Measurements from ENCODE around the gene TIAM2.

Gene TIAM2

DNA sequence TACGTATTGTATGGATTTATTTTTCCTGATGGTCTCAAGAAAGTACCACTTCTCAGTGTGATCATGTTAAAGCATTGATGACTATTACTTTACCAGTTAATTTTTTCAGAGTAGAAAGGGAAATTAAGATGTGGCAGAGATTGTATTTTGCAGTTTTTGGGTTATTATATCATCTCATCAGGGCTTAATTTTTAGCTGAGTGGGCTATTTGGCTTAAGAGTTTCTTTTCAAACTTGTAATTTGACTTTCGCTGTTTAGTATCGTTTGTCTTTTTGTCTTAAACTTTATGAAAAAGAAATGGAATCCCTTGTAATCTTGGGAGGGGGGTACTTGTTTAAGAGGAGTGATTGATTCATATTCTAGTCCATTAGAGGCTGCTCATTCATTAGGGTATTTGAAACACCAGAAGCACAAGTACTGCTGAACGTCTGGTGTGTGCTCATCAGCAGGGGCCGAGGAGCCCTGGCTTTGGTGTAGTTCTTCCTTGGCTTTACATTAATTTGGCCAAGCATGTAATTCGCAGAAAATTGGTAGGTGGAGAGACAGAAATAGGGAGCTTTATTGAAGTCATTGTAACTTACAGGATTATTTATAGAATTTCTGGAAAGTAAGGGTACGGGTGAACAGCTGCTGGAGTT, 112.4 kb downstream of the TIAM2 start:
- TF ChIP-seq, protein P1, sequence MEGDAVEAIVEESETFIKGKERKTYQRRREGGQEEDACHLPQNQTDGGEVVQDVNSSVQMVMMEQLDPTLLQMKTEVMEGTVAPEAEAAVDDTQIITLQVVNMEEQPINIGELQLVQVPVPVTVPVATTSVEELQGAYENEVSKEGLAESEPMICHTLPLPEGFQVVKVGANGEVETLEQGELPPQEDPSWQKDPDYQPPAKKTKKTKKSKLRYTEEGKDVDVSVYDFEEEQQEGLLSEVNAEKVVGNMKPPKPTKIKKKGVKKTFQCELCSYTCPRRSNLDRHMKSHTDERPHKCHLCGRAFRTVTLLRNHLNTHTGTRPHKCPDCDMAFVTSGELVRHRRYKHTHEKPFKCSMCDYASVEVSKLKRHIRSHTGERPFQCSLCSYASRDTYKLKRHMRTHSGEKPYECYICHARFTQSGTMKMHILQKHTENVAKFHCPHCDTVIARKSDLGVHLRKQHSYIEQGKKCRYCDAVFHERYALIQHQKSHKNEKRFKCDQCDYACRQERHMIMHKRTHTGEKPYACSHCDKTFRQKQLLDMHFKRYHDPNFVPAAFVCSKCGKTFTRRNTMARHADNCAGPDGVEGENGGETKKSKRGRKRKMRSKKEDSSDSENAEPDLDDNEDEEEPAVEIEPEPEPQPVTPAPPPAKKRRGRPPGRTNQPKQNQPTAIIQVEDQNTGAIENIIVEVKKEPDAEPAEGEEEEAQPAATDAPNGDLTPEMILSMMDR (IDR thresholded peaks at IDR 0.05; ENCODE audit: extremely low read depth, insufficient read depth, missing control alignments), result no peak
- in situ Hi-C loops (cut with MboI; ENCODE audit: low pct_unique_long_range_greater_than_20kb, low sequenced_read_pairs, unreplicated experiment), result no loop called here
- no peak for DNase-seq (ENCODE audit: low spot score)

DNA sequence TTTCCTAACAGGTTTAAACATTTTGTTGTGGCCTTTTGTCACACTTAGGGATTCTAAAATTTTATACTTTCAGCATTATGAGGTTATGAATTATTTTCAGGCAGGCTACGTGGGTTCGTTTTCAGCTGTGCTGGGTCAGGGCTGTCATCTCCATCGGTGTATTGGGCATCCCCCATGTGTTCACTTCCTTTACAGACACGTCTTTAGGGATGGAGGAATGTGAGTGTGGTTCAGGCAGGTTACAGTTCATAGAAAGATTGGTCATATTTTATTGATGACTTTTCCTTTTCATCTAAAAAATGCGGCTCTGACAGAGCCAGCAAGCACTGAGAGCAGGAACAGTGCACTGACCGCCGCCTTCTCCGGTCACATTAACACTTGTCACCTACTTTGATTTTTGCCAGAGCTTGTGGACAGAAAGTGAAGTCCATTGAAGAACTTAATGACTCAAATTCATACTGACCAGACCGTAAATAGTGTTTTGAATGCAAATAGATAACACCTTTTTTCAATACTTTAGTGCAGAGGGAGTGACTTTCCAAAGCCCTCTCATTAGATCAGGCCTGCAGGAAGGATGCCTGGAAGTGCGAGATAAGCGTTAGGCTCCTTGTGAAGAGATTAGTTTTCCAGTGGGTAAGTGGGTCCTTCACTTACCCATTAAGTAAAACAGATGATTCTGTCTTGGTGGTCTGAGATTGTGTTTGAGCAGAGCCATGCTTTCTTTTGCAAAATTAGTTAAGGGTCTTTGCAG, 113.1 kb downstream of the TIAM2 start:
- TF ChIP-seq, protein P1 (IDR thresholded peaks at IDR 0.05; ENCODE audit: extremely low read depth, insufficient read depth, missing control alignments), result no peak
- in situ Hi-C loops (cut with MboI; ENCODE audit: low pct_unique_long_range_greater_than_20kb, low sequenced_read_pairs, unreplicated experiment), result no loop called here
- DNase-seq (ENCODE audit: low spot score), result no peak

DNA sequence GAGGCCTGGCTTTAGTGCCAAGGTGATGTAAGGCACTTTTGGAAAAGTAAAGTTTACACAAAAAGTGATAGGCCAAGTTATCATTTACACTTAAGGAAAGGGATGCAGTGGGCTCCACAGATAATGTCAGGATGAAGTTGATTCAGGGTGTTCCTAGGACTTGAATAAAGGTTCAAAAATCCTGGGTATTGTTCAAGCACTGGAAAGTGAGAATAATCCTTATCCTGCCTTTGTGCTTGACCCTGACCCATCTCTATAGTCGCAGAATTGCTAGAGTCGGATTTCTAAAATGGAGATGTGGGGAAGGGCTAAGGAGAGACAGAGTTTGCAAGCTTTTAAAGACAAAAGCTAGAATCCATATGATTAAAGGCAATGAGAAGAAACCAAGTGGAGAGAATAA, 115.6 kb downstream of the TIAM2 start:
- in situ Hi-C loops (cut with MboI; ENCODE audit: low pct_unique_long_range_greater_than_20kb, low sequenced_read_pairs, unreplicated experiment), result no loop called here

DNA sequence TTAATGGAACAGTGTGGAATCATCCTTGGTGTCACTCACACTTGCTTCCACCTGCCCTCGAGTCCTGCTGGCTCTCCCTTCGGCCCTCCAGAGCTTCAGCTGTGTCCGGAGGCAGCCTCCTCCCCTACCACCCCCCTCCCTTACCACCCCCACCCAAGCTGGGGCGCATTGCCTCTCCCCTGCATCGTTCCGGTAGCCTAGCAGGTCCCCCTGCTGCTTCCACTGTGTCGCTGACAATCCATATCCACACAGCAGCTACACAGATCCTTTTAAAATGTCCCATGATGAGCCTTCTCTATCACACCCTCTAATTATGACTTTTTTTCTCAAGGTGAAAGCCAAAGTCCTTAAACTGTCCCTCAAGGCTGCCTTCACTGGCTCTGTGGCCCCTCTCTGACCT, 117.6 kb downstream of the TIAM2 start:
- no peak for DNase-seq (ENCODE audit: low spot score)
- in situ Hi-C loops (cut with MboI; ENCODE audit: low pct_unique_long_range_greater_than_20kb, low sequenced_read_pairs, unreplicated experiment), result no loop called here

More for the DNA sequence above, 115.6 kb downstream of the TIAM2 start:
- TF ChIP-seq, protein P1 (IDR thresholded peaks at IDR 0.05; ENCODE audit: extremely low read depth, insufficient read depth, missing control alignments), result no peak
- DNase-seq (ENCODE audit: low spot score), result no peak

DNA sequence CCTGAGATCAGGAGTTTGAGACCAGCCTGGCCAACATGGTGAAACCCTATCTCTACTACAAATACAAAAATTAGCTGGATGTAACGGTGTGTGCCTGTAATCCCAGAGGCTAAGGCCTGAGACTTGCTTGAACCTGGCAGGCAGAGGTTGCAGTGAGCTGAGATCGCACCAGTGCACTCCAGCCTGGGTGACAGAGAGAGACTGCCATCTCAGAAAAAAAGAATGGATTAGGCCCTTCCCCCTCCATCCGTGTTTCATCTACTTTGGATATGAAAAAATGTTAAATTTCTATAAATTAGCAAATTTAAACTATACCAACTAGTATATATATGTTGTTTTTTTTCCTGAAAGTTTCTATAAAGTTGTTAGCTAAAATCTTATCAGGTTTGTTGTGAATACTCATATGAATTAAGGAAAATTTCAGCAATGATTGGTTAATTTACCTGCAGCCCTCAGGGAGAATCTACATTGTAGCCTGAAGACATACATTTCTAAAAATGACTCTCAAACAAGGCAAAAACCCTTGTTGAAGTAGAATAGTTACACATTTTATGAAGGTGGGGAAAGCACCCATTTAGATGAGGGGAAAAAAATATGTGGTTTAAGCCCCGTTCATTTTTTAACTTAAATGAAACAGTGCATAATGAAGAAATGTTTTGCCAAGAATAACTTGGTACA, 120.9 kb downstream of the TIAM2 start:
- DNase-seq (ENCODE audit: low spot score), result peak; percentile 32
- in situ Hi-C loops (cut with MboI; ENCODE audit: low pct_unique_long_range_greater_than_20kb, low sequenced_read_pairs, unreplicated experiment), result no loop called here
- TF ChIP-seq, protein P1 (IDR thresholded peaks at IDR 0.05; ENCODE audit: extremely low read depth, insufficient read depth, missing control alignments), result no peak

More for the DNA sequence above, 117.6 kb downstream of the TIAM2 start:
- TF ChIP-seq, protein P1 (IDR thresholded peaks at IDR 0.05; ENCODE audit: extremely low read depth, insufficient read depth, missing control alignments), result no peak

DNA sequence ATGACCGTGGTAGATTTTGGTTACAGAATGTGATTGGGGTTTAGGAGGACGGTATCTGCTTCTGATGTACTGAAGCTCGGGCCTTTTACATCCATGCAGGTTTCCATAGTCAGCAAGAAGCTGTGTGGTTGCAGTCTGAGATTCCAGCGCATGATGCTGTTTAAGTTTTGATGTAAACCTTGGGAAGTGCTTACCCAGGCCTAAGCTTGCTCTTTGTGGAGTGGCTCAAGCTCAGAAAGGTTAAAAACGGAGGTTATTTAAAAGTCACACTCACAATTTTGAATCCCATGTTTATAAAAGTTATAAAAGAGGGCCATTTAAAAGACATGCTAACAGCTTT, 121.4 kb downstream of the TIAM2 start:
- no peak for DNase-seq (ENCODE audit: low spot score)
- in situ Hi-C loops (cut with MboI; ENCODE audit: low pct_unique_long_range_greater_than_20kb, low sequenced_read_pairs, unreplicated experiment), result no loop called here
- TF ChIP-seq, protein P1 (IDR thresholded peaks at IDR 0.05; ENCODE audit: extremely low read depth, insufficient read depth, missing control alignments), result no peak
